ENCODE measurements around the gene MRPL18. TPM values are rescaled to one million over a fixed set of nuclear protein-coding genes. Genes with fewer than 3 reads are reported as not detected.
"Not testable (repeated sequence)": the region's sequence is repeated elsewhere in the genome, so short reads cannot be mapped to it uniquely, and the experiment has no call there.

The MRPL18 gene
- total RNA-seq, 1 experiment from 2014 or later: 71.1 TPM

- H3K9me3 Mint-ChIP-seq (ENCODE audit: unreplicated experiment): no peaks in the 10 kb centered on the region
Measured at GRCh38 chr6:159813781-159814180, 23.5 kb downstream of the MRPL18 start.

GRCh38 chr6:159815410-159815809 is 25.1 kb downstream of the MRPL18 start:
- no TSS peak for BruUV-seq (replicated peaks)
- H3K9me3 ChIP-seq: no peaks in the 10 kb centered on the region

More at GRCh38 chr6:159813781-159814180, 23.5 kb downstream of the MRPL18 start:
- ChIA-PET CTCF (interaction anchor here (0.5 kb wide), 1 partner anchor 73 kb away, joined by 4 read pairs; no protein-coding TSS in a partner anchor), POLR2A (no interaction called here)
- DNase-seq: no peak
- Histone ChIP-seq H3K36me3 (ENCODE audit: control insufficient read depth, insufficient read depth, low read length) (no peaks in the 10 kb centered on the region), H3K27me3 (replicated peaks; ENCODE audit: control insufficient read depth, insufficient read depth, low read length) (no peaks in the 10 kb centered on the region), H3K9me3 (no peaks in the 10 kb centered on the region), H3K4me3 (ENCODE audit: low read depth, low read length) (no peak overlapping the region), H3K4me1 (peaks cover 3% of the 10 kb centered on the region; the same call in 1 of the 2 replicates)
- Mint-ChIP-seq H3K27me3 (ENCODE audit: insufficient read depth, unreplicated experiment) (no peaks in the 10 kb centered on the region), H3K4me1 (ENCODE audit: low read depth, unreplicated experiment) (peaks cover 15% of the 10 kb centered on the region), H3K4me3 (ENCODE audit: unreplicated experiment) (no peak overlapping the region), H3K36me3 (ENCODE audit: insufficient read depth, unreplicated experiment) (no peaks in the 10 kb centered on the region), H3K27ac (ENCODE audit: unreplicated experiment) (no peak overlapping the region)
- no TSS peak for BruUV-seq (replicated peaks)
- TF ChIP-seq CTCF (IDR thresholded peaks at IDR 0.05; ENCODE audit: insufficient read depth in 1 of 2, low read depth in 1 of 2, low read length in 1 of 2, severe bottlenecking in 1 of 2, unreplicated experiment in 1 of 2): no peak
- intact Hi-C loops (cut with micrococcal nuclease; ENCODE audit: unreplicated experiment): no loop called here

GRCh38 chr6:159816775-159817174 is 26.5 kb downstream of the MRPL18 start:
- H3K4me1 ChIP-seq; H3K36me3 ChIP-seq (ENCODE audit: control insufficient read depth, insufficient read depth, low read length); H3K4me3 ChIP-seq (ENCODE audit: low read depth, low read length); intact Hi-C loops (cut with micrococcal nuclease; ENCODE audit: unreplicated experiment); H3K9me3 Mint-ChIP-seq (ENCODE audit: unreplicated experiment); H3K27me3 ChIP-seq (replicated peaks; ENCODE audit: control insufficient read depth, insufficient read depth, low read length); H3K9me3 ChIP-seq; BruUV-seq (replicated peaks); H3K27me3 Mint-ChIP-seq (ENCODE audit: insufficient read depth, unreplicated experiment); H3K27ac Mint-ChIP-seq (ENCODE audit: unreplicated experiment); DNase-seq; H3K36me3 Mint-ChIP-seq (ENCODE audit: insufficient read depth, unreplicated experiment); H3K4me1 Mint-ChIP-seq (ENCODE audit: low read depth, unreplicated experiment); H3K4me3 Mint-ChIP-seq (ENCODE audit: unreplicated experiment); POLR2A ChIA-PET; CTCF ChIA-PET: not testable (repeated sequence)

More at GRCh38 chr6:159815410-159815809, 25.1 kb downstream of the MRPL18 start:
- no peaks in the 10 kb centered on the region for H3K36me3 ChIP-seq (ENCODE audit: control insufficient read depth, insufficient read depth, low read length)
- Mint-ChIP-seq H3K4me1 (ENCODE audit: low read depth, unreplicated experiment) (peaks cover 7% of the 10 kb centered on the region), H3K9me3 (ENCODE audit: unreplicated experiment) (no peaks in the 10 kb centered on the region), H3K27ac (ENCODE audit: unreplicated experiment) (no peak overlapping the region), H3K27me3 (ENCODE audit: insufficient read depth, unreplicated experiment) (no peaks in the 10 kb centered on the region), H3K36me3 (ENCODE audit: insufficient read depth, unreplicated experiment) (no peaks in the 10 kb centered on the region), H3K4me3 (ENCODE audit: unreplicated experiment) (no peak overlapping the region)
- H3K4me3 ChIP-seq (ENCODE audit: low read depth, low read length): no peak overlapping the region
- no peaks in the 10 kb centered on the region for H3K27me3 ChIP-seq (replicated peaks; ENCODE audit: control insufficient read depth, insufficient read depth, low read length)
- TF ChIP-seq CTCF (IDR thresholded peaks at IDR 0.05; ENCODE audit: insufficient read depth in 1 of 2, low read depth in 1 of 2, low read length in 1 of 2, severe bottlenecking in 1 of 2, unreplicated experiment in 1 of 2): no peak
- intact Hi-C loops (cut with micrococcal nuclease; ENCODE audit: unreplicated experiment): no loop called here
- CTCF ChIA-PET: no interaction called here
- POLR2A ChIA-PET: interaction anchor here (0.6 kb wide), 1 partner anchor 46 kb away, joined by 5 read pairs; no protein-coding TSS in a partner anchor
- H3K4me1 ChIP-seq: no peaks in the 10 kb centered on the region
- DNase-seq: no peak
